ENCODE data around the gene SLC39A1.

GRCh38 chr1:153995640-153996039 lies 32.3 kb upstream of the SLC39A1 start:
- no peak for TF ChIP-seq CHD1 (IDR thresholded peaks at IDR 0.05; ENCODE audit: low read depth, low read length)
- no peak for TF ChIP-seq NRF1 (IDR thresholded peaks at IDR 0.05; ENCODE audit: low read depth, low read length)
- no peak for TF ChIP-seq CTCF (IDR thresholded peaks at IDR 0.05; ENCODE audit: control extremely low read depth in 1 of 3, insufficient read depth in 1 of 3, low read depth in 1 of 3, low read length in 3 of 3)
- TF ChIP-seq EZH2 (IDR thresholded peaks at IDR 0.05; ENCODE audit: low read depth, low read length, severe bottlenecking) = no peak
